Activated naive CD4-positive, alpha-beta T cell treated with anti-CD3 and anti-CD28 coated beads, Interleukin-2, amount 10 ng/mL, durations not matched to agents 7 days and 5 days (primary cell): ENCODE measurements around the gene ITPKA.

Source experiments
- CTCF ChIA-PET: fragments of 350-600 bp; sonication (Branson Sonifier 250); formaldehyde crosslinking; loops from one replicate; lab custom pipeline; 2021; ENCODE audit warnings: antibody characterized with exemption; lab: Charles Lee
- DNase-seq: peaks from one replicate; pipeline ENCODE4 v3.0.0-alpha.2; 2020
- H3K27ac Mint-ChIP-seq: one replicate; pipeline ENCODE4 v1.8.0; 2021; ENCODE audit warnings: mild to moderate bottlenecking, moderate library complexity, mixed read lengths
- H3K27me3 Mint-ChIP-seq: one replicate; pipeline ENCODE4 v1.8.0; 2021; ENCODE audit warnings: mild to moderate bottlenecking, mixed read lengths
- H3K36me3 Mint-ChIP-seq: one replicate; pipeline ENCODE4 v1.8.0; 2021; ENCODE audit warnings: mixed read lengths
- H3K4me1 Mint-ChIP-seq: one replicate; pipeline ENCODE4 v1.8.0; 2021; ENCODE audit warnings: mixed read lengths
- H3K4me3 Mint-ChIP-seq: one replicate; pipeline ENCODE4 v1.8.0; 2021; ENCODE audit warnings: mild to moderate bottlenecking, moderate library complexity, mixed read lengths
- H3K9me3 Mint-ChIP-seq: one replicate; pipeline ENCODE4 v1.8.0; 2021; ENCODE audit warnings: mixed read lengths

ITPKA gene

GRCh38 chr15:41507820-41508290 is 14.2 kb downstream of the ITPKA start:
- Mint-ChIP-seq H3K27me3 (peaks cover 96% of the 10 kb centered on the region), H3K36me3 (no peaks in the 10 kb centered on the region), H3K27ac (no peak overlapping the region), H3K4me3 (no peak overlapping the region), H3K9me3 (no peaks in the 10 kb centered on the region), H3K4me1 (peaks cover 18% of the 10 kb centered on the region)
- CTCF ChIA-PET: interaction anchor here (3.0 kb wide), 1 partner anchor 42 kb away, joined by 26 read pairs; no protein-coding TSS in a partner anchor
- no peak for DNase-seq

DNA sequence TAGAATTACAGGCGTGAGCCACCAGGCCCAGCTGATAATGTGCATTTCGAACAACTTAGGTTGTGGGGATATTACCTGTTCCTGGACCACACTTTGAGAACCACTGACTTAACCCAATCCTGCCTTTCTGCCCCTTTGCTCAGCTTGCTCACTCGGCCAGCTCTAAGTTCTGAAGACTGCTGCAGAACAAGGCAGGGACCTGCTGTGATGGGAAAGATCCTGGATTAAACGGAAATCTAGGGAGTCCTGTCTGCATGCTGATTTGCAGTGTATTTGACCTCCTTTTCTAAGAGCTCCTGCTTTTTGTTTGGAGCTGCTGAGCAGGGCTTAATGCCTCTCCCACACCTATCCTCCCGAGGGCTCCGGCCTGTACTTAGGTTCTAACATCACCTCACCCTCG is 17.1 kb downstream of the ITPKA start:
- Mint-ChIP-seq H3K27ac (no peak overlapping the region), H3K9me3 (no peaks in the 10 kb centered on the region), H3K36me3 (no peaks in the 10 kb centered on the region), H3K27me3 (peaks cover 84% of the 10 kb centered on the region), H3K4me1 (peaks cover 29% of the 10 kb centered on the region), H3K4me3 (no peak overlapping the region)
- CTCF ChIA-PET: interaction anchor here (0.7 to 0.8 kb wide), 2 partner anchors 9 to 47 kb away, joined by 3 read pairs; no protein-coding TSS in a partner anchor
- no peak for DNase-seq

GRCh38 chr15:41511331-41511898 is 17.7 kb downstream of the ITPKA start:
- H3K36me3 Mint-ChIP-seq: no peaks in the 10 kb centered on the region
- no peaks in the 10 kb centered on the region for H3K9me3 Mint-ChIP-seq
- CTCF ChIA-PET: no interaction called here
- peaks cover 29% of the 10 kb centered on the region for H3K4me1 Mint-ChIP-seq
- H3K27ac Mint-ChIP-seq: no peak overlapping the region
- peaks cover 77% of the 10 kb centered on the region for H3K27me3 Mint-ChIP-seq
- no peak for DNase-seq
- H3K4me3 Mint-ChIP-seq: no peak overlapping the region

GRCh38 chr15:41511899-41512369 is 18.3 kb downstream of the ITPKA start:
- CTCF ChIA-PET: no interaction called here
- Mint-ChIP-seq H3K9me3 (no peaks in the 10 kb centered on the region), H3K4me3 (peak overlapping the region; percentile 60)

GRCh38 chr15:41512512-41512939 is 18.9 kb downstream of the ITPKA start:
- Mint-ChIP-seq H3K4me3 (peak overlapping the region; percentile 60), H3K4me1 (peaks cover 29% of the 10 kb centered on the region), H3K36me3 (no peaks in the 10 kb centered on the region), H3K27me3 (peaks cover 66% of the 10 kb centered on the region), H3K27ac (no peak overlapping the region), H3K9me3 (no peaks in the 10 kb centered on the region)
- CTCF ChIA-PET: no interaction called here
- DNase-seq: no peak

More at GRCh38 chr15:41511899-41512369, 18.3 kb downstream of the ITPKA start:
- H3K4me1 Mint-ChIP-seq: peaks cover 29% of the 10 kb centered on the region
- DNase-seq: peak; percentile 49
- H3K27me3 Mint-ChIP-seq: peaks cover 72% of the 10 kb centered on the region
- no peaks in the 10 kb centered on the region for H3K36me3 Mint-ChIP-seq
- no peak overlapping the region for H3K27ac Mint-ChIP-seq

DNA sequence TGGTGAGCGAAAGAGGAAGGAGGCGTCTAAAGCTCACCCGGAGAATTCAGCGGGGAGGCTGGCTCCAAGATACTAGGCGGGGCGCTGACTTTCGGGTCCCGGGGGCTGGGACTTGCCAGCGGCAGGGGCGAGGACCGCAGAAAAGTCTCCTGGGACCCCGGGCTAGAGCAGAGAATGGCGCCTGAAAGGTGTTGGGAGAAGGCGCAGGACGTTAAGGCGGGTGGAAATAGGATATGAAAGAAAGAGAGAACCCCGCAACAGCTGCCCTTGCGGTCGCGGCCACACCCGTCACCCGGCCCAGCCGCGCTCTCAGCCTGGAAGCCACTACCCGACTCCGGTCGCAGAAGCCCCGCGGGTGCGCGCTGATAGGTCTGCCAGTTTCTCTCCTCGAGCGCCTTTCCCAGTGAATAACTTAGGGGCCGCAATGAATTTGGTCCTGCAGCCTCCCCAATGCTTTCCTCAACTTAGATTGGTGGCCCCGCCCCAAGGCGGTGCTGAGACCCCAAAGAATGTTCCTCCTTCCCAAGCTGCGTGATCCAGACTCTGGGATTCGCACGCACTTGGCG is 19.3 kb downstream of the ITPKA start:
- Mint-ChIP-seq H3K4me3 (peak overlapping the region; percentile 60), H3K27me3 (peaks cover 61% of the 10 kb centered on the region), H3K36me3 (no peaks in the 10 kb centered on the region), H3K4me1 (peaks cover 29% of the 10 kb centered on the region), H3K9me3 (no peaks in the 10 kb centered on the region), H3K27ac (peak overlapping the region; percentile 72)
- DNase-seq: peak; percentile 58
- CTCF ChIA-PET: no interaction called here

DNA sequence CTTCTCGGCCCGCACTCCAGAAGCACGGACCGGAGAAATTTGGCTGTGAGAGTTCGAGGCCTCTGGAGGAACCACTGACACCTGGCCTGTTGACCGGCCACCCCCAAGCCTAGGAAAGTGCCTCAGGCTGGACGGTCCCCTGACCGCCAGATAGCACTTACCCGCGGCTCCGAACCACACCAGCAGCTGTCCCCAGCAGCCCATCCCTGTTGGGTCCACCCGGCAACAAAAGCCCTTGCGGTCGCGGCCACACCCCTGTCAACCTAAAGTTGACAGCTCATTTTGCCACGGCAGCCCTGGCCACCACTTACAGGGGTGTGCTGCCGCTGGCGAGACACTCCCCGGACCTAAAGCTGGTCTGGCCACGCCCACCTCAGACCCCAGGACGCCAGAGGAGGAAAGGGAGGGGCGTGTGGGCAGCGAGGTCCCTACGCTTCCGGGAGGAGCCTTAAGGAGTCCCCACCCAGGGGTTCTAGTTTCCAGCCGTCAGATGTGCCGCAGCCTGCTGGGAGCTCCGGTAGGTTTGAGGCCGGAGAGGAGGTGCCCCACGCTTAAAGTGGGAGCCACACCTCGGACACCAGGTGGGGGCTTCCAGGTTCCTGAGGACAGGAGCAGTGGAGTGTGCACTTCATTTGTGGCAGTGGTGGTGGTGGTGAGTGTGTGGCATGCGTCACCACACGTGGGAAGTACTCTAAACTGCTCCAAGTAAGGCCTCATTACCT is 20.0 kb downstream of the ITPKA start, which contains the start of gene LTK:
TSS of gene LTK (minus strand) at position 322 of the 722 bp plus-strand sequence. CDS start at position 204, 118 bp downstream.
- H3K27ac Mint-ChIP-seq: peak within 1 kb of the TSS; percentile 72
- H3K9me3 Mint-ChIP-seq: no peaks in the 10 kb centered on the region
- CTCF ChIA-PET: no interaction called here
- DNase-seq: peak; percentile 44
- H3K27me3 Mint-ChIP-seq: peaks cover 55% of the 10 kb centered on the region
- H3K36me3 Mint-ChIP-seq: no peaks in the 10 kb centered on the region
- peak within 1 kb of the TSS; percentile 60 for H3K4me3 Mint-ChIP-seq
- H3K4me1 Mint-ChIP-seq: peaks cover 29% of the 10 kb centered on the region

DNA sequence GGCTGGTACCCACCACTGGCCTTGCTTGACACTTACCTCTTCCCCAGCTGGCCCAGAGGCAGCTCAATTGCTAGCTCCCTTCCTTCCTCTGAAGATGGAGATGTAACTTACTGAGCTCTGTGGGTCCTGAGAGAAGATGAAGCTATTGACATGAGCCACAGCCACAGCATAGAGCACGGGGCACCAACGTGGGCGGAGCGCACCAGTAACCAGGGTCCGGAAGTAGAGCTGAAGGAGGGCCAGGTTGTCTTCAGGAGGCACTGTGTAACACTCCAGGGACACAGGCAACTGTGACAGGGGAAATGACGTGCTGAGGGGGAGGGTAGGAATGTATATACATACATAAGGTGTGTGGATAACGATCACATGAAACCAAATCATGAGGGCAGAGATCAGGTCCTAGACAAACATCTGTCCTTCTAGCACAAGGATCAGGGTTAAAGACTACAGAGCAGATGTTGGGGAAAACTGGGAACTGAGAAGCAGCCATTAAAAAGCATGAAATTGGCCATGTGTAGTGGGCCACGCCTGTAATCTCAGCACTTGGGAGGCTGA is 24.3 kb downstream of the ITPKA start:
- Mint-ChIP-seq H3K27me3 (peaks cover 15% of the 10 kb centered on the region), H3K4me1 (peaks cover 19% of the 10 kb centered on the region), H3K27ac (no peak overlapping the region), H3K4me3 (no peak overlapping the region), H3K36me3 (peaks cover 3% of the 10 kb centered on the region), H3K9me3 (no peaks in the 10 kb centered on the region)
- CTCF ChIA-PET: interaction anchor here (0.7 kb wide), 1 partner anchor 57 kb away, joined by 3 read pairs; no protein-coding TSS in a partner anchor
- DNase-seq: no peak

DNA sequence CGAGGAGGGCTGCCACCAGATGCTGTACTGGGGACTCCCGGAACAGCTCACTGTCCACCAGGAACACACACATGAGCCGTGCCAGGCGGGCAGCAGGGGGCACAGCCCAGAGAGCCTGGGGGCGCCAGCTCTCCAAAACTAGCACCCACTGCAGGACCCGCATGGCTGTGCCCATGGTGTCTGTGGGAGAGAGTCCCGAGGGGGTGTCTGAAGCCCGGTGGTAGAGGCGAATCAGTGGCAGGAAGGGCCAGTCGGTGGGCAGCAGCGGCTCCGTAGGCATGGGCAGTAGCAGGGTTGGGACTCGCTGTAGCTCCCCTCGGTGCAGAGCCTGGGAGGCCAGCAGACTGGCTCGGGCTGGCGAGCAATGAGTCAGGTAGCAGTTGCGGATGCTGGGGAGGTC is 27.0 kb downstream of the ITPKA start:
- H3K4me1 Mint-ChIP-seq: no peaks in the 10 kb centered on the region
- peaks cover 3% of the 10 kb centered on the region for H3K36me3 Mint-ChIP-seq
- no peaks in the 10 kb centered on the region for H3K27me3 Mint-ChIP-seq
- no peak for DNase-seq
- no peaks in the 10 kb centered on the region for H3K9me3 Mint-ChIP-seq
- H3K4me3 Mint-ChIP-seq: no peak overlapping the region
- CTCF ChIA-PET: no interaction called here
- H3K27ac Mint-ChIP-seq: no peak overlapping the region

DNA sequence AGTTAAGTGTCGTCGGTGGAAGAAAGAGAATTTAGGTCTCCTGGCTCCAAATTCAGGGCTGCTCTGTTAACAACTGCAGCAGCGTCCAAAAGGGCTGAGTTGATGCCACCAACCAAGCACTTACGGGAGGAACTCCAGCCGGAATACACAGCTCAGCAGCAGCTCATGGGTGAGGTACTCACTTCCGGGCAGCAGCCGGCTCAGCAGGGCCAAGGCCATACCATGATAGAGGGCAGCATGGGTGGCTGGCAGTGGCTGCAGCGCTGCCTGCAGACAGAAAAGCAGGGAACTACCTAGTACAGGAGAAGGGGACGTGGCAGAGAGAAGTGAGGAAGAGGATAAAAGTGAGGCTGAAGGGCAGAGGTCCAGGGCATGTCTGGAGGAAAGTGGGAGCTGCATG is 27.9 kb downstream of the ITPKA start:
- no peaks in the 10 kb centered on the region for H3K9me3 Mint-ChIP-seq
- H3K27me3 Mint-ChIP-seq: no peaks in the 10 kb centered on the region
- no peaks in the 10 kb centered on the region for H3K4me1 Mint-ChIP-seq
- DNase-seq: no peak
- no peak overlapping the region for H3K4me3 Mint-ChIP-seq
- H3K36me3 Mint-ChIP-seq: peaks cover 9% of the 10 kb centered on the region
- H3K27ac Mint-ChIP-seq: no peak overlapping the region
- CTCF ChIA-PET: no interaction called here

- Mint-ChIP-seq H3K36me3 (peaks cover 14% of the 10 kb centered on the region), H3K27ac (no peak overlapping the region)
- CTCF ChIA-PET: no interaction called here
Observed at GRCh38 chr15:41523097-41523496, 29.4 kb downstream of the ITPKA start.

GRCh38 chr15:41530363-41530956 is 36.8 kb downstream of the ITPKA start:
- CTCF ChIA-PET: interaction anchor here (0.5 to 0.6 kb wide), 2 partner anchors 11 to 224 kb away, joined by 3 read pairs; no protein-coding TSS in a partner anchor
- Mint-ChIP-seq H3K9me3 (no peaks in the 10 kb centered on the region), H3K4me3 (no peak overlapping the region), H3K27ac (peak overlapping the region; percentile 53), H3K4me1 (no peaks in the 10 kb centered on the region), H3K36me3 (peaks cover 32% of the 10 kb centered on the region), H3K27me3 (no peaks in the 10 kb centered on the region)
- DNase-seq: no peak

More at GRCh38 chr15:41523097-41523496, 29.4 kb downstream of the ITPKA start:
- no peak overlapping the region for H3K4me3 Mint-ChIP-seq
- no peaks in the 10 kb centered on the region for H3K4me1 Mint-ChIP-seq
- H3K9me3 Mint-ChIP-seq: no peaks in the 10 kb centered on the region
- no peaks in the 10 kb centered on the region for H3K27me3 Mint-ChIP-seq
- DNase-seq: no peak

DNA sequence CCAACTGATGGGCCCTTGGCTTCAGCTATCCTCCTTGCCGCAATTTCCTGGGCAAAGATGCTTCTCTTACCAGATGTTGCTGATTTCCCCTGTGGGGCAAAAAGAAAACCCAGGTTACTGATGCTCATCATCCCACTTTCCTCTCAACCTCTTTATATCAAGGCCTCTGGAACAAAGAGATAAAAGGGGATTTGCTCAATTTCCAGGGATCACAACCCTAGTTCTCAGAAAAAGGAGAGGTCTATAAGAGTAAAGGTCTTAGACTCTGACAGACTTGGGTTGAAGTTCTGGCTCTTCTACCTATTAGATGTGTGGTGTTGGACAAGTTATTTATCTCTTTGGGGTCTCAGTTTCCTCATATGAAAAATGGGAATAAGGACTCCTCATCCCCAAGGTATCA is 41.9 kb downstream of the ITPKA start:
- H3K4me1 Mint-ChIP-seq: peaks cover 16% of the 10 kb centered on the region
- no peak overlapping the region for H3K4me3 Mint-ChIP-seq
- CTCF ChIA-PET: no interaction called here
- H3K9me3 Mint-ChIP-seq: no peaks in the 10 kb centered on the region
- DNase-seq: no peak
- no peak overlapping the region for H3K27ac Mint-ChIP-seq
- H3K27me3 Mint-ChIP-seq: no peaks in the 10 kb centered on the region
- peaks cover 29% of the 10 kb centered on the region for H3K36me3 Mint-ChIP-seq

GRCh38 chr15:41536866-41537265 is 43.2 kb downstream of the ITPKA start:
- DNase-seq: no peak
- Mint-ChIP-seq H3K27ac (no peak overlapping the region), H3K9me3 (no peaks in the 10 kb centered on the region), H3K27me3 (no peaks in the 10 kb centered on the region), H3K36me3 (peaks cover 28% of the 10 kb centered on the region), H3K4me3 (no peak overlapping the region), H3K4me1 (peaks cover 18% of the 10 kb centered on the region)
- CTCF ChIA-PET: no interaction called here
